IMR-90 (cell line): ENCODE data around the gene APOBEC3B. TPM values are rescaled to one million over a fixed set of nuclear protein-coding genes. Genes with fewer than 3 reads are reported as not detected.

Source experiments
- ATAC-seq: fragments of 200-7000 bp; cut with Tn5 transposase; 2 replicates; pipeline ENCODE4 v1.9.1; 2020; ENCODE audit warnings: low read depth, mild to moderate bottlenecking, moderate library complexity
- BruUV-seq: library from RNA; stranded (reverse); fragments of 400-500 nt; replicated peaks from 2 replicates; lab custom pipeline; 2021; lab: Mats Ljungman, UMichigan
- CTCF ChIA-PET: fragments of 300-600 bp; formaldehyde crosslinking; extraction: SDS; loops from one replicate; lab custom pipeline; 2021; ENCODE audit warnings: antibody characterized with exemption; lab: Yijun Ruan, JAX
- POLR2A ChIA-PET: fragments of 300-600 bp; sonication (Branson Sonifier 250); formaldehyde crosslinking; loops from one replicate; lab custom pipeline; 2022; ENCODE audit warnings: antibody characterized with exemption; ENCODE audit not compliant: unreplicated experiment; lab: Charles Lee
- DNase-seq: peaks from one replicate; pipeline ENCODE4 v3.0.0; 2013
- H2AFZ ChIP-seq: replicated peaks from 2 replicates; pipeline ENCODE3; 2013; ENCODE audit warnings: low read length, mild to moderate bottlenecking; ENCODE audit not compliant: poor library complexity
- H2AK5ac ChIP-seq: 2 replicates; pipeline ENCODE4 v1.6.1; 2013; ENCODE audit warnings: low read depth, low read length, inconsistent platforms
- H2AK9ac ChIP-seq: replicated peaks from 2 replicates; pipeline ENCODE3; 2013; ENCODE audit warnings: mild to moderate bottlenecking, low read depth, low read length, moderate library complexity; ENCODE audit not compliant: poor library complexity
- H2BK120ac ChIP-seq: 2 replicates; pipeline ENCODE4 v1.6.1; 2013; ENCODE audit warnings: low read depth, low read length, inconsistent platforms
- H2BK15ac ChIP-seq: 3 replicates; pipeline ENCODE4 v1.6.1; 2013; ENCODE audit warnings: low read depth, low read length, inconsistent platforms
- H2BK20ac ChIP-seq: 2 replicates; pipeline ENCODE4 v1.6.1; 2013; ENCODE audit warnings: low read depth, mild to moderate bottlenecking, inconsistent platforms, low read length, moderate library complexity
- H2BK5ac ChIP-seq: 2 replicates; pipeline ENCODE4 v1.6.1; 2013; ENCODE audit warnings: mild to moderate bottlenecking, low read depth, low read length, inconsistent platforms; ENCODE audit not compliant: poor library complexity, severe bottlenecking
- H3K14ac ChIP-seq: replicated peaks from 2 replicates; pipeline ENCODE4 v1.6.1; 2013; ENCODE audit warnings: low read depth, low read length, inconsistent platforms
- H3K18ac ChIP-seq: 2 replicates; pipeline ENCODE4 v1.6.1; 2013; ENCODE audit warnings: low read depth, low read length, control low read depth
- H3K23ac ChIP-seq: 2 replicates; pipeline ENCODE4 v1.6.1; 2013; ENCODE audit warnings: low read depth, low read length, inconsistent platforms
- H3K27ac ChIP-seq: 2 replicates; pipeline ENCODE4 v1.5.1; 2013; ENCODE audit warnings: mild to moderate bottlenecking, control low read depth, low read length; ENCODE audit not compliant: insufficient read depth
- H3K27me3 ChIP-seq: 2 replicates; pipeline ENCODE4 v1.6.1; 2013; ENCODE audit warnings: low read length; ENCODE audit not compliant: control insufficient read depth, insufficient read depth
- H3K36me3 ChIP-seq: 2 replicates; pipeline ENCODE4 v1.6.1; 2013; ENCODE audit warnings: low read length, mixed read lengths; ENCODE audit not compliant: control insufficient read depth, insufficient read depth
- H3K4ac ChIP-seq: 2 replicates; pipeline ENCODE4 v1.6.1; 2013; ENCODE audit warnings: low read depth, low read length, inconsistent platforms
- H3K4me1 ChIP-seq: 2 replicates; pipeline ENCODE4 v1.6.1; 2013; ENCODE audit warnings: low read length, mixed read lengths; ENCODE audit not compliant: control insufficient read depth, insufficient read depth
- H3K4me2 ChIP-seq: 2 replicates; pipeline ENCODE4 v1.6.1; 2013; ENCODE audit warnings: low read depth, mild to moderate bottlenecking, control low read depth, low read length, moderate library complexity
- H3K4me3 ChIP-seq: 2 replicates; pipeline ENCODE4 v1.5.1; 2013; ENCODE audit warnings: low read depth, mild to moderate bottlenecking, control low read depth, low read length, moderate library complexity; ENCODE audit not compliant: insufficient read depth
- H3K56ac ChIP-seq: 2 replicates; pipeline ENCODE4 v1.6.1; 2013; ENCODE audit warnings: low read length, inconsistent platforms; ENCODE audit not compliant: insufficient read depth; ENCODE audit errors: extremely low read depth
- H3K79me1 ChIP-seq, 2 experiments: 2 replicates each; pipeline ENCODE4 v1.6.1; 2013; ENCODE audit warnings: low read length in 2 of 2, inconsistent platforms in 1 of 2, low read depth in 1 of 2
- H3K9ac ChIP-seq: 2 replicates; pipeline ENCODE4 v1.6.1; 2013; ENCODE audit warnings: low read depth, low read length, control low read depth
- H3K9me1 ChIP-seq: 2 replicates; pipeline ENCODE4 v1.6.1; 2013; ENCODE audit warnings: low read length, inconsistent platforms; ENCODE audit not compliant: insufficient read depth
- H3K9me3 ChIP-seq: 2 replicates; pipeline ENCODE4 v1.6.1; 2013; ENCODE audit warnings: low read length; ENCODE audit not compliant: control insufficient read depth, insufficient read depth
- H4K20me1 ChIP-seq: 2 replicates; pipeline ENCODE4 v1.6.1; 2013; ENCODE audit warnings: low read length, inconsistent platforms; ENCODE audit not compliant: insufficient read depth
- H4K5ac ChIP-seq: 2 replicates; pipeline ENCODE4 v1.6.1; 2013; ENCODE audit warnings: mild to moderate bottlenecking, low read depth, low read length, control low read depth
- H4K8ac ChIP-seq, 2 experiments: 2 replicates each; pipeline ENCODE4 v1.6.1; 2013; ENCODE audit warnings: low read depth in 2 of 2, low read length in 2 of 2, control low read depth in 1 of 2, inconsistent platforms in 1 of 2
- H4K91ac ChIP-seq: 2 replicates; pipeline ENCODE4 v1.6.1; 2013; ENCODE audit warnings: low read depth, low read length, inconsistent platforms; ENCODE audit not compliant: insufficient read depth
- NFE2L2 ChIP-seq: fragments of 150-350 bp; IDR thresholded peaks from 2 replicates; pipeline ENCODE4 v1.6.1; 2016; ENCODE audit warnings: low read depth, mild to moderate bottlenecking, low read length
- RAD21 ChIP-seq: IDR thresholded peaks from 2 replicates; pipeline ENCODE4 v1.6.1; 2012; ENCODE audit warnings: low read length, improper control_type of control experiment
- WGBS, 2 experiments: methylation state at CpG; one replicate each; pipeline versions ENCODE4 v1.1.5 to v1.1.7; 2013; ENCODE audit warnings: missing lambda C conversion rate in 2 of 2; ENCODE audit not compliant: insufficient read length in 1 of 2; ENCODE audit errors: extremely low coverage in 2 of 2; 5-methylcytosine and 5-hydroxymethylcytosine counted together
- dilution Hi-C: fragments of 300-500 bp; cut with HindIII; formaldehyde crosslinking; loops from one replicate; pipeline ENCODE4 v1.14.3; 2018; ENCODE audit warnings: low sequenced_read_pairs; ENCODE audit not compliant: unreplicated experiment
- in situ Hi-C: fragments of 300-500 bp; cut with MboI; formaldehyde crosslinking; loops from 3 replicates; pipeline ENCODE4 v1.14.3; 2019; ENCODE audit warnings: low sequenced_read_pairs, inconsistent platforms, mixed read lengths
- intact Hi-C: fragments of 100-400 bp; cut with micrococcal nuclease; formaldehyde crosslinking; loops from 2 replicates; pipeline ENCODE4 v1.10.0; 2022
- polyA plus RNA-seq, 3 experiments: library from polyadenylated mRNA; depleted of rRNA; stranded (reverse); fragments of >200 nt; gene quantifications; 2 replicates each; pipeline ENCODE4 v1.2.3, GENCODE V29; 2012; ENCODE audit warnings: low replicate concordance in 1 of 3
- total RNA-seq: library from RNA; depleted of rRNA; stranded (reverse); fragments of >200 nt; gene quantifications from 2 replicates; pipeline ENCODE4 v1.2.3, GENCODE V29; 2012

APOBEC3B gene
- total and polyA plus RNA-seq, 2 of the 4 experiments (the other 2 are of a cell fraction): 17.6 to 34.2 TPM

GRCh38 chr22:38943201-38943600 is 38.9 kb upstream of the APOBEC3B start:
- no peak overlapping the region for H2BK15ac ChIP-seq
- H3K36me3 ChIP-seq: no peaks in the 10 kb centered on the region
- ATAC-seq: no peak
- H2AK5ac ChIP-seq: no peak overlapping the region
- H2BK20ac ChIP-seq: no peak overlapping the region
- 0 out of 2 replicates have a peak, but pooled peaks cover 2% of the 10 kb centered on the region for H3K9me3 ChIP-seq
- H3K4me1 ChIP-seq: no peaks in the 10 kb centered on the region
- H3K4ac ChIP-seq: no peak overlapping the region
- no peak overlapping the region for H3K9ac ChIP-seq
- WGBS, 2 experiments: 17% methylated on average over 3 of the region's 9 CpGs; no CpG with 5 or more reads in 1 of the 2 experiments
- no peak overlapping the region for H4K5ac ChIP-seq
- H2BK120ac ChIP-seq: no peak overlapping the region
- no peak overlapping the region for H4K8ac ChIP-seq
- intact Hi-C loops: no loop called here
- H3K56ac ChIP-seq: no peak overlapping the region
- no peak overlapping the region for H4K91ac ChIP-seq
- no peak overlapping the region for H2AK9ac ChIP-seq
- no peak overlapping the region for H3K14ac ChIP-seq
- ChIA-PET POLR2A (no interaction called here), CTCF (interaction anchor here (0.5 kb wide), 1 partner anchor 29 kb away, joined by 3 read pairs; no protein-coding TSS in a partner anchor)
- H3K23ac ChIP-seq: no peak overlapping the region
- no peak overlapping the region for H3K4me3 ChIP-seq
- H3K4me2 ChIP-seq: no peak overlapping the region
- no peaks in the 10 kb centered on the region for H3K9me1 ChIP-seq
- dilution Hi-C loops: no loop called here
- H3K27ac ChIP-seq: no peak overlapping the region
- TF ChIP-seq RAD21: no peak
- no peak for TF ChIP-seq NFE2L2
- H2BK5ac ChIP-seq: no peak overlapping the region
- no peak overlapping the region for H3K18ac ChIP-seq
- H3K27me3 ChIP-seq: peaks cover 69% of the 10 kb centered on the region
- in situ Hi-C loops: no loop called here
- no peaks in the 10 kb centered on the region for H3K79me1 ChIP-seq
- H2AFZ ChIP-seq: no peak overlapping the region
- DNase-seq: no peak
- no TSS peak for BruUV-seq
- H4K20me1 ChIP-seq: no peaks in the 10 kb centered on the region
